ENCODE measurements around the gene SHISA6.

Gene SHISA6

GRCh38 chr17:11363565-11364117, 122.6 kb downstream of the SHISA6 start:
- DNase-seq, result no peak

DNA sequence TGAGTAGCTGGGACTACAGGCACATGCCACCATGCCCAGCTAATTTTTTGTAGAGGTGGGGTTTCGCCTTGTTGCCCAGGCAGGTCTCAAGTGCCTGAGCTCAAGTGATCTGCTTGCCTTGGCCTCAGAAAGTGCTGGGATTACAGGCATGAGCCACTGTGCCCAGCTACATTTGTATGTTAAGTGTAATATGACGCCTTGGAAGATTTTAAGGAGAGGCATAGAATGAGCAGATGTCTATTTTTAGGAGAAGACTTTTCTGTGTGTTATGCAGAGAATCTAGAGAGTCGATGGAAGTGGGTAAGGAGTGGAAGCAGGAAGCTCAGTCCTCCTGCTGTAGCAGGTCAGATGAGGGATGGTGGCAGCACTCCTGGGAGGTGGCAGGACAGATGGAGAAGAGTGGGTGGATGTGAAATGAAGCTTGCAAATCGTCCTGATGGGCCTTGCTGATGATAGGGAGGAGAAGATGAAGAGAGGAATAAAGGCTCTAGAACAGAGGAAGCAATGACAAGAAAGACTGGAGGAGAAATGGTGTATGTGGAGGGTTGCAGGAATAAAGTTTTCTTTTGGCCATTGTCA, 125.3 kb downstream of the SHISA6 start:
- no peak for DNase-seq

GRCh38 chr17:11369575-11369974, 128.6 kb downstream of the SHISA6 start:
- no peak for DNase-seq

DNA sequence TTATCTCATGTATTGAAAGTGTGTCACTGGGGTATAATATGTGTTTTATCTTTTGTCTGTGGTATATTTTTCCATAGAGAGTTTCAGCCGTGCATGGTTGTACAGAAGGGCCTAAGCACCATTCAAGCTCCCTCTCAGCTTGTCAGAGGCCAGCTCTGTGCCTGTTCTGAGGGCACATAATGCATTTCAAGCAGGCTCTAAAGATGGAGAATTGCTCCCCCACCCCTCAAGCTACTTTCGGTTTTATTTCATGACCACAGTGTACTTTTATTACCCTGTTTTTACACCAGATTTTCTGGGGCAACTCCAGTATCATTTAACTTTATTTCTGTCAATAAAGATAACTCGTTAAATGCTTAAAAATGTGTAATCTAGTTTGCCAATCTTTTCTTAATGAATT, 131.7 kb downstream of the SHISA6 start:
- no peak for DNase-seq

- DNase-seq, result no peak
Observed at GRCh38 chr17:11378506-11378905, 137.5 kb downstream of the SHISA6 start.

DNA sequence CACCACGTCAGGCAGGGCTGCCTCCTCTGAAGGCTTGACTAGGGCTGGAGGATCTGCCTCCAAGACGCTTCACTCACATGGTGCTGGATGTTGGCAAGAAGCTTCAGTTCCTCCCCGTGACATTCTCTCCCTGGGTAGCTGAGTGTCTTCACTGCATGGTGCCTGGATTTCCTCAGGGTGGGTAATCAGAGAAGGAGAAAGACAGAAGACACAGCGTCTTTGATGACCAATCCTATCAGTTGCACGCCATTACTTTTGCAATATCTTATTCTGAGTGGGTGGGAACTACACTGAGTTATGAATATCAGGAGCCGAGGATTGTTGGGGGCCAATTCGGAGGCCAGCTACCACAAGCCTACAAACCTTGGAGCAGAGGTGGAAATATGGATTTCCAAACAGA, 139.7 kb downstream of the SHISA6 start:
- DNase-seq, result no peak

- no peak for DNase-seq
Observed at GRCh38 chr17:11383157-11383556, 142.1 kb downstream of the SHISA6 start.

- no peak for DNase-seq
Observed at GRCh38 chr17:11384131-11384530, 143.1 kb downstream of the SHISA6 start.

GRCh38 chr17:11387610-11388009, 146.6 kb downstream of the SHISA6 start:
- no peak for DNase-seq

DNA sequence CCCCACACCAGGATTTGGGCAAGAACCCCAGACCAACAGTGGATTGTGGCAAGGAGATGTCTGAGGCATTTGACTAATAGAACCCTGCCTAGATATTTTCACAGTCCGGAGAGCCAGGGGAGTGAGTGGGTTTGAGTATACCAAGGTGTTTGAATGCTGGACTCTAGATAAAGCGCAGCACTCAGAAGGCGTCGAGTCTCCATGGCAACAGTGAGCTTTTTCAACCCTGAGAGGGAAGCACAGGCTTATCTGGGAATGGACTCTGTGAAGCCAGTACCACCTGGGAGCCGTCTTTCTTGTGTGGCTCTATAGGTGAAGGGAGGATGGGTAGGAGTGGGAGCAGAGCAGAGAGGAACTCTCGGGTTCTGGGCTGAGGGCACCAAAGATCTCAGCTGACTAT, 147.0 kb downstream of the SHISA6 start:
- no peak for DNase-seq

DNA sequence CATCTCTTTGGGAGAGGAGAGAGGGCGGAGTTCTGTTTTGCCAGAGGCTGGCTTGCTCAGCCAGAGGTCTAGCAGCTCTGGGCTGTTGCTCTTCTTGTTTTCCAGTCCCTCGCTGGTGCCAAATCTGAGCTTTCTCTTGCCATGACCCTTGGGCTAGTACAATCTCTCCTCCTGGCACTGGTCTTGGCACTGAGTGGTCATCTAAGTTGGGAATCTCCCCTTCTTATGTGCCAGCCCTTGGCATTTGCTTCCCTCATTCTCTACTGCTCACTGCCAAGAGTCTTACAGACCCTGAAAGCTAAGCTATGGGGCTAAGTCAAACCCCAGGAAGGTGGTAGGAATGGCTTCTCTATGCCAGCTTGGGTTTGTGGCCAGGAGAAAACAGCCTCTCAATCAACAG, 148.6 kb downstream of the SHISA6 start:
- no peak for DNase-seq

- no peak for DNase-seq
Observed at GRCh38 chr17:11391134-11391533, 150.1 kb downstream of the SHISA6 start.

GRCh38 chr17:11404431-11405276, 163.6 kb downstream of the SHISA6 start:
- no peak for DNase-seq

DNA sequence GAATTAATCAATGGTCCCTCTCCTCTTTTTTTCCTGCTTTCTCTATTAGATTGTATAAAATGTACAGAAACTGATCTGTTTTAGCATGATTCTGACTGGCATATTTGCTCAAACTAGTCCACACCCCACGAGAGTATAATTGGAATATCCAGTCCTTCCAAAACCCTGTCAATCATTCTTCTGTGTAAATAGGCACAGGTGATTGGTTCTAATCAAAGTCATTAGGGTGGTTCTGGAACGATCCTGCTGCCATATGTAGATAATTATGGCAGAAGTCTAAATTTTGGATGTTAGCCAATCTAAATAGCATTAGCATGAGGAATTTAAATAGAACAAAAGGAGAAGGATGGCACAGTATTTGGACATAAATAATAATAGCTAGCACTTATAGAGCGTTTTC, 165.7 kb downstream of the SHISA6 start:
- DNase-seq, result no peak

- no peak for DNase-seq
Observed at GRCh38 chr17:11412654-11413053, 171.6 kb downstream of the SHISA6 start.

DNA sequence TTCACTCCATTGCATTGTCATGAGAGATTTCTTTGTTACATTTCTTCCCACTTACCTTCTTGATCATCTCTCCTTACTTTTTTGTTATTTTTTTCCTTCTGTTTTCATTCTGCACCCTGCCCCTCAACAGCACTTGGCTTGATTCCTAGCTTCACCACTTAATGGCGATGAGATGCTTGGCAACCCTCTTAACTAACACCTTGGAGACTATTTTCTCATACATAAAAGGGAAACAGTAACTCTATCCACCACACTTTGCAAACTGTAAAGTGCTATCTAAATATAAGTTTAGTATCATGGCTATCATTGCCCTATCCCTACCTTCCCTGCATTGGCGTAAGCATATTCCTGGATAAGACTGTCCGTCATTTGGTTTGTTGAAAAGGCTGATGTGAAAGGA, 177.3 kb downstream of the SHISA6 start:
- no peak for DNase-seq

DNA sequence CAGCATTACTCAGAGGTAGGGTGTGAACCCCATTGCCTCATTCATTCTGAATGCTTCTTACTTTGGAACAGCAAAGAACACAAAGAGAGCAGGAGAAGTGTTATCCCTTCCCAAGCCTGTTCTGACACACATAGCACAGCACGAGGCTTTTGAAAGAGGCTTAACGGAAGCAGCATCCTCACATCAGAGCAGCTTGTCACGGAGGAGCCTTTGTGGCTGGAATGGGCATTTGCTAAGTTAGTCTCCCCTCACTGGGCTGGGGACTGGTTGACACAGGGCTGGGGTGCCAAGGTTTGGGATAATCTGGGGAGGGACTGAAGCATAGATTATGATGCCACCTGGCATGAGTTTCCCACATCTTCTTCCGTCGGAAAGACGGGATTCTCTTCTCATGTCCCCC, 189.7 kb downstream of the SHISA6 start:
- no peak for DNase-seq

DNA sequence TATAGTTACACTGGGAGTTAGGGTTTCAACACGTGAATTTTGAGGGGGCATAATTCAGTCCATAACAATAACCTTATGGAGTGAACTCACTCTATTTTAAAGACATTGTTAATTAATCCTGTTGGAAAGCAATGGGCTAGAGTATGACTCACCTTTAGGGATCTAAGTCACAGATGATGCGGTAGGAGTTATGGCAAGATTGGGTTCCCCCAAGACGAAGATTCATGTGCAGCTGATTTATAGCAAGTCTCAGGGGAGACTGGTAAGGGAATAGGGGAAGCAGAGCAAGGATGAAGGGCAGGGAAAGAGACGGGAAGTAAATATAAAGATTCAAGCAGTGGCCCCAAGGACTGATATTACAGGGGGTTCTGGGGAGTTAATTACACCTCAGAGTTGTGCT, 197.7 kb downstream of the SHISA6 start:
- no peak for DNase-seq

GRCh38 chr17:11441004-11441403, 200.0 kb downstream of the SHISA6 start:
- DNase-seq, result no peak

DNA sequence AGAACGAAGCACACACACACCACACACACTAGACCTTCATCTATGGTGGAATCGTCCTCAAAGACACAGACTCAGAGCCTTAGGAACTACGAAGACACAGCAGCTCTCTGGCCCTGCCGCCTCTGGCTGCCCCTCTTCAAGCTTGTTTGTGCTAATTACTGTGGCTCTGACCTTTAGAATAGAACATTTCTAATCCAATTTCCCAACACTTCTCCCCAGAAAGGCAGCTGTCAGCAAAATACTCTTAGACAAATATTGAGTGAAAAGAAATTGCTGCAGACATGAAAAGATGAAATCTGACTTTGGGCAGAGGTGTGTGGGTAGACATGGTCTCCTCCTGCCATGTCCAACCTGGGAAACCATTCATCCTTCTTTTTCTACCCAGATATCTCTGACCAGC, 205.3 kb downstream of the SHISA6 start:
- DNase-seq, result no peak

DNA sequence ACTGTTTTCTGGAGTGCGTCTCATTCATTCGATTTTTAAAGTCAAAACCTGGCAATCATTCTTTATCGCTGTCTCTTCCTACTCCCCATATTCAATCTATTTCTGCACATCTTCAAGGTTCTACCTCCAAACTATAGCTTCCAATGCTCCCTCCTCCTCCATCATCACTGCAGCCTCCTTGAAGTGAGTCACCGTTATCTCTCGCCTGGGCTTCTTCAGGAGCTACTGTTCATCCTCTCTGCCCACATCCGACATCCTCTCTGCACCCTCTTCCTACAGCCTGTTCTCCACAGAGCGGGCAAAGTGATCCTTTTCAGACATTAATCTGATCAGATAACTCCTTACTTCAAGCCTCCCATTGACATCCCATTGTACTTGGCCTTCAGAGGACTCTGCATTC, 213.1 kb downstream of the SHISA6 start:
- no peak for DNase-seq

DNA sequence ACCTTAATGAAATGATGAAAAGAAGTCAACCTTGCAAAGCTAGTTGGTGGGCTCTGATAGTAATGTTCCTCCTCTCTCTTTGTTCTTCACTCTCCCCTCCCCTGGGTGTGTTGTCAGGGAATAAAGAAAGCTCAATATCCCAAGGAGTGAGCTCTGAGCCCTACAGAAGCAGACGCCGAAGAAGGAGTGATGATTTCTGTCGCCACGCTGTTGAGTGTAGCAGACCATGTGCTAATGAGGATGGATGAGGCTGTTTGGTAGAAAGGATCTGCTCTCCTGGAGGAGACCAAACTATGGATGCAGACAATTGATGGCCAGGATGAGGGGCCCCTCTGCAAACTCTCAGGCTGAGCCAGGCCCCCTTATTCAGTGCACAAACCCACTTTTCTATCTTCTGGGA, 217.3 kb downstream of the SHISA6 start:
- no peak for DNase-seq

GRCh38 chr17:11459861-11460331, 218.9 kb downstream of the SHISA6 start:
- DNase-seq, result no peak

DNA sequence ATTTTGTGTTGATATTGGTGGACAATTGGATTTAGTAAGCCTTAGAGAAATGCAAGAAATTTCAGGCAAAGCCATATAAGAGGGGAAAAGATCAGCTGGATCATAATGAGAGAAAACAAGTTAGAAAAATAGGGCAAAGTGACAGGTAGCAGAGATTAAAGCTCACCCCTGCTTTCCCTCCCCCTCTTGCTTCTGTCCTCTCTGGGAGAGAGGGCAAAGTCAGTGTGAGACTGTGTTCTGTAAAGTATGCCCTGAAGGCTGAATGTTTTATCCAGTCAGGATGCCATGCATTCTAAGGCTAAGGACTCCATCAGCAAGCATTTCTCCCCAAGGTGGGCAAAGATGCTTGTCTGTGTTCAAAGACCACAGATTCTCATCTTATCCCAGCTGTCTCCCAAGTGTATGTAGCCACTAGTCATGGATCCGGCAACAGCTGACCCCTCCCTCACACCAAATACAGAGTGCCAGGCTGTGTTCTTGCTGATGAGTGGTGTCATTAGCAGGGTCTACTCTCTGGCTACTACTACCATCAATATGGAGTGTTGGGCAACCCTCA, 221.1 kb downstream of the SHISA6 start:
- DNase-seq, result no peak

All from Kasumi-1 (cell line).